ENCODE measurements around the gene CIC. TPM values are rescaled to one million over a fixed set of nuclear protein-coding genes. Genes with fewer than 3 reads are reported as not detected.
"Not testable (repeated sequence)": the region's sequence is repeated elsewhere in the genome, so short reads cannot be mapped to it uniquely, and the experiment has no call there.

The CIC gene
- total RNA-seq, 1 donor from 2014 or later, result 36.1 TPM

DNA sequence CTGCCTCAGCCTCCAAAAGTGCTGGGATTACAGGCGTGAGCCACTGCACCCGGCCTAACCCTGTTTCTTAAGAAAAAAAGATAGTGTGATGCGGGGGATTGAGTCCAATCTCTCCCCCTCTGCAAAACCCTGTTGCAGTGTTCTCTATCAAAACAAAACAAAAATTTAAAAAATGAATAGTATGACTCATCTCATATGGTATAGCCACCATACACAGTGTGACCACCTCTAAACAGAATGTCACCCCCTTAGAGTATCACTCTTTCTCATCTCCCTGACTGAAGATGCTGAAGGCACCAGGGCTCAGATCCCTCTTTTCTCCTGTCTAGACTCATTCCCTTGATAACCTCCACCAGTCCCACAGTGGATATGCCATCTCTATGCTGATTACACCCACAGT lies 7.3 kb upstream of the CIC start:
- TF ChIP-seq, protein P1, sequence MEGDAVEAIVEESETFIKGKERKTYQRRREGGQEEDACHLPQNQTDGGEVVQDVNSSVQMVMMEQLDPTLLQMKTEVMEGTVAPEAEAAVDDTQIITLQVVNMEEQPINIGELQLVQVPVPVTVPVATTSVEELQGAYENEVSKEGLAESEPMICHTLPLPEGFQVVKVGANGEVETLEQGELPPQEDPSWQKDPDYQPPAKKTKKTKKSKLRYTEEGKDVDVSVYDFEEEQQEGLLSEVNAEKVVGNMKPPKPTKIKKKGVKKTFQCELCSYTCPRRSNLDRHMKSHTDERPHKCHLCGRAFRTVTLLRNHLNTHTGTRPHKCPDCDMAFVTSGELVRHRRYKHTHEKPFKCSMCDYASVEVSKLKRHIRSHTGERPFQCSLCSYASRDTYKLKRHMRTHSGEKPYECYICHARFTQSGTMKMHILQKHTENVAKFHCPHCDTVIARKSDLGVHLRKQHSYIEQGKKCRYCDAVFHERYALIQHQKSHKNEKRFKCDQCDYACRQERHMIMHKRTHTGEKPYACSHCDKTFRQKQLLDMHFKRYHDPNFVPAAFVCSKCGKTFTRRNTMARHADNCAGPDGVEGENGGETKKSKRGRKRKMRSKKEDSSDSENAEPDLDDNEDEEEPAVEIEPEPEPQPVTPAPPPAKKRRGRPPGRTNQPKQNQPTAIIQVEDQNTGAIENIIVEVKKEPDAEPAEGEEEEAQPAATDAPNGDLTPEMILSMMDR (IDR thresholded peaks at IDR 0.05), result no peak
- TF ChIP-seq POLR2A (IDR thresholded peaks at IDR 0.05) (no peak), POLR2AphosphoS5 (IDR thresholded peaks at IDR 0.05; ENCODE audit: insufficient read depth in 1 of 2, low read depth in 1 of 2) (no peak)
- Histone ChIP-seq H3K9me3 (no peaks in the 10 kb centered on the region), H3K4me3 (no peak overlapping the region), H3K36me3 (no peaks in the 10 kb centered on the region), H3K27ac (no peak overlapping the region), H3K27me3 (no peaks in the 10 kb centered on the region), H3K4me1 (peaks cover 1% of the 10 kb centered on the region)
- intact Hi-C loops (cut with DNase I), result no loop called here
- no peak for DNase-seq (ENCODE audit: extremely low spot score in 2 of 2)

DNA sequence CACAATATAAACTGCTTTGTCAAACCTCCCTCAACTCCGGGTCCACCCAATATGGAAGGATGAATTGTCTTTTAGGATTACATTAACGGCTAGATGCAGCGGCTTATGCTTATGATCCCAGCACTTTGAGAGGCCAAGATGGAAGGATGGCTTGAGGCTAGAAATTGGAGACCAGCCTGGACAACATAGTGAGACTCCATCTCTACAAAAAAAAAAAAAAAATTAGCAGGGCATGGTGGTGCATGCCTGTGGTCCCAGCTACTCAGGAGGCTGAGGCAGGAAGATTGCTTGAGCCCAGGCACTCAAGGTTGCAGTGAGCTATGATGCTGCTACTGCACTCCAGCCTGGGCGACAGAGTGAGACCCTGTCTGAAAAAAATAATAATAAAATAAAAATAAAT lies 2.9 kb upstream of the CIC start:
- H3K27ac ChIP-seq; H3K4me3 ChIP-seq; H3K9me3 ChIP-seq; intact Hi-C loops (cut with DNase I); DNase-seq (ENCODE audit: extremely low spot score in 2 of 2); H3K36me3 ChIP-seq; H3K27me3 ChIP-seq: not testable (repeated sequence)
- H3K4me1 ChIP-seq, result peaks cover 26% of the 10 kb centered on the region

DNA sequence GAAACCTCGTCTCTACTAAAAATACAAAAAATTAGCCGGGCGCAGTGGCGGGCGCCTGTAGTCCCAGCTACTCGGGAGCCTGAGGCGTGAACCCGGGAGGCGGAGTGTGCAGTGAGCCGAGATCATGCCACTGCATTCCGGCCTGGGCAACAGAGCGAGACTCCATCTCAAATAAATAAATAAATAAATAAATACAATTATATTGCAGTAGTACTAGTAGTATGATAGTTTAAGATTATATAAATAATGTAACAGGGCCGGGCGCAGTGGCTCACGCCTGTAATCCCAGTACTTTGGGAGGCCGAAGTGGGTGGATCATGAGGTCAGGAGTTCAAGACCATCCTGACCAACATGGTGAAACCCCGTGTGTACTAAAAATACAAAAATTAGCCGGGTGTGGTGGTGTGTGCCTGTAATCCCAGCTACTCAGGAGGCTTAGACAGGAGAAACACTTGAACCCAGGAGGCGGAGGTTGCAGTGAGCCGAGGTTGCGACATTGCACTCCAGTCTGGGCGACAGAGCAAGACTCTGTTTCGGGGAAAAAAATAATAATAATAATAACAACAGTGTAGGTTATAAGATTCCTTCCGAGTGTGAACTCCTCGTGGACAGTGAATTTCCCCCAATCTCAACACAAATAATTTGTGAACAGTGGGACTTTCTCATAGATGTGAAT lies 2.0 kb upstream of the CIC start:
- Histone ChIP-seq H3K27ac (peak overlapping the region; percentile 98), H3K4me1 (peaks cover 35% of the 10 kb centered on the region)
- intact Hi-C loops (cut with DNase I); H3K9me3 ChIP-seq; H3K4me3 ChIP-seq; H3K36me3 ChIP-seq; H3K27me3 ChIP-seq; DNase-seq (ENCODE audit: extremely low spot score in 2 of 2): not testable (repeated sequence)

DNA sequence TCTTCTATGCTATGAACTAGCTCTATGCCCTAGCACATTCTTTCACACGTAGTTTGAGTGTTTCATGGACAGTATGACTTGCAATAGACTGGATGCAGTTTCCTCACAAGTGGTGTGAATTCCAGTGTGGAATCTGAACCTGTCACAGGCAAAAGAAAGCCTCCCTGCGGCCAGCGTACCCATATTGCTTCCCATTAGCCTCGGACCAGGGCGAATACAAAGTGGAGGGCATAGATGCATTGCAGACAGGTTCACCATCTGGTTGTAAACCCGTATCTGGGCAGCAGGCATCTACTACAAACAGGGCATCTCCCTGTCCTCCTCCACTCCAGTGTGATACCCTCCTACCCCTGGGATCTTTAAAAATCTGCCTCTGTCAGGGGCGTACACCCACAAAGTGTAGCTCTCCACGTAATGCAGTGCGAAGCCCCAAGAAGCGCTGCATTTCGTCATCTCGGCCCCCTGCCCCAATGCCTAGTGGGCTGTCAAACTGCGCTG lies 1.4 kb upstream of the CIC start:
- TF ChIP-seq, protein P1 (IDR thresholded peaks at IDR 0.05), result peak in 1 of 3 experiments; percentile 12
- TF ChIP-seq POLR2A (IDR thresholded peaks at IDR 0.05) (no peak), POLR2AphosphoS5 (IDR thresholded peaks at IDR 0.05; ENCODE audit: insufficient read depth in 1 of 2, low read depth in 1 of 2) (no peak)
- no peak for DNase-seq (ENCODE audit: extremely low spot score in 2 of 2)
- intact Hi-C loops (cut with DNase I), result no loop called here
- peaks cover 38% of the 10 kb centered on the region for H3K4me1 ChIP-seq
- H3K27me3 ChIP-seq, result no peaks in the 10 kb centered on the region
- peaks cover 0 to under 1% of the 10 kb centered on the region in 2 donors for H3K36me3 ChIP-seq
- H3K27ac ChIP-seq, result peak overlapping the region; percentile 98
- H3K9me3 ChIP-seq, result no peaks in the 10 kb centered on the region
- peak overlapping the region; percentile 72 to 76 for H3K4me3 ChIP-seq

DNA sequence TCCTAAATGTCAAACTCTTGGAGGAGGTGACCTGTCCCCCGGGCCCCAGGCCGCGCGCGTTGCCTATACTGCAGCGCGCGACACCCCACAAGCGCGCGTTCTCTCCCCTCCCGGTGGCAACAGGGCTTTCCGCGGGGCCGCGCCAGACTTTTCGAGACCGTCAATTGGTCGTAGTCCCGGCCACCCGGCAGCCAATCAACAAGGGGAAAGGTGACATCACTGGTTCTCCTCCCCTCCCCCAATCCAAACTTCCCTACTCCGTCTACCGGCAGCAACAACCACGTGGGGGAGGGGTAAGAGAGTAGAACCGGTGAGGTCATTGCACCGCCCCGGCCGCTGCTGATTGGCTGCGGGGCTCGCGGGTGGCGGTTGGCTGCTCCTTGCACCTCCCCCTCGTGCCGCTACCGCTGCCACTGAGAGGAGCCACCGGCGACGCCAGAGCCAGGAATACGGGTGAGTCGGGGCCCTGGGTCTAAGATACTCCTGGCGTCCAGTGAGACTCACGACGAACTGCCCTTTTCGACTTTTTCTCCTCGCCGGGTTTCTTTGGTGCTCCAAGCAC lies 829 bp upstream of the CIC start:
- H3K4me1 ChIP-seq, result peaks cover 38% of the 10 kb centered on the region
- intact Hi-C loops (cut with DNase I), result no loop called here
- H3K9me3 ChIP-seq, result no peaks in the 10 kb centered on the region
- DNase-seq (ENCODE audit: extremely low spot score in 2 of 2), result peak; percentile 100
- no peaks in the 10 kb centered on the region for H3K27me3 ChIP-seq
- peaks cover 0 to 6% of the 10 kb centered on the region in 2 donors for H3K36me3 ChIP-seq
- TF ChIP-seq POLR2AphosphoS5 (IDR thresholded peaks at IDR 0.05; ENCODE audit: insufficient read depth in 1 of 2, low read depth in 1 of 2) (peak; percentile 96 to 98), POLR2A (IDR thresholded peaks at IDR 0.05) (peak in 1 of 2 donors; percentile 90)
- TF ChIP-seq, protein P1 (IDR thresholded peaks at IDR 0.05), result no peak
- H3K4me3 ChIP-seq, result peak overlapping the region; percentile 72 to 76
- H3K27ac ChIP-seq, result peak overlapping the region; percentile 98
